ENCODE measurements around the gene TTLL13. TPM values are rescaled to one million over a fixed set of nuclear protein-coding genes. Genes with fewer than 3 reads are reported as not detected.
"Not testable (repeated sequence)": the region's sequence is repeated elsewhere in the genome, so short reads cannot be mapped to it uniquely, and the experiment has no call there.

Gene TTLL13
- total and polyA plus RNA-seq, 10 donors, result 0.03 to 1.8 (median 0.17) TPM; not detected in 3

- intact Hi-C loops (cut with DNase I; ENCODE audit: low total_unique reads), result no loop called here
Measured at GRCh38 chr15:90270502-90271150, 21.3 kb downstream of the TTLL13 start.

GRCh38 chr15:90271459-90272166, 22.3 kb downstream of the TTLL13 start:
- no peaks in the 10 kb centered on the region for H3K27me3 ChIP-seq (replicated peaks in 1 of 7)
- intact Hi-C loops (cut with DNase I; ENCODE audit: low total_unique reads), result no loop called here
- no peak for TF ChIP-seq POLR2AphosphoS5 (IDR thresholded peaks at IDR 0.05)
- no peak for TF ChIP-seq POLR2A (IDR thresholded peaks at IDR 0.05)
- TF ChIP-seq CTCF (IDR thresholded peaks at IDR 0.05 in 8 of 11, conservative IDR thresholded peaks at IDR 0.05 in 3 of 11), result no peak
- peak overlapping the region in 5 of 8 donors; percentile 17 to 61 (median 29) for H3K27ac ChIP-seq
- H3K4me3 ChIP-seq, result no peak overlapping the region
- H3K4me1 ChIP-seq, result peaks cover 38 to 70% (median 53%) of the 10 kb centered on the region in 6 donors
- no peaks in the 10 kb centered on the region for H3K9me3 ChIP-seq
- WGBS, 5 donors, result 61 to 78% (median 69%) methylated on average over 7 of the region's 7 CpGs
- peaks cover 0 to 94% (median 51%) of the 10 kb centered on the region in 6 donors for H3K36me3 ChIP-seq
- DNase-seq, result no peak

More at GRCh38 chr15:90270502-90271150, 21.3 kb downstream of the TTLL13 start:
- Histone ChIP-seq H3K36me3 (peaks cover 0 to 87% (median 48%) of the 10 kb centered on the region in 6 donors), H3K9me3 (no peaks in the 10 kb centered on the region), H3K4me3 (no peak overlapping the region), H3K27ac (peak overlapping the region in 3 of 8 donors; percentile 14 to 61 (median 55)), H3K27me3 (replicated peaks in 1 of 7) (no peaks in the 10 kb centered on the region), H3K4me1 (peaks cover 40 to 76% (median 56%) of the 10 kb centered on the region in 6 donors)
- no peak for DNase-seq
- 92 to 97% (median 93%) methylated on average over 10 of the region's 10 CpGs for WGBS, 5 donors
- TF ChIP-seq POLR2AphosphoS5 (IDR thresholded peaks at IDR 0.05), result no peak
- no peak for TF ChIP-seq POLR2A (IDR thresholded peaks at IDR 0.05)
- no peak for TF ChIP-seq CTCF (IDR thresholded peaks at IDR 0.05 in 8 of 11, conservative IDR thresholded peaks at IDR 0.05 in 3 of 11)

- H3K4me3 ChIP-seq; H3K4me1 ChIP-seq; H3K27ac ChIP-seq; H3K27me3 ChIP-seq (replicated peaks in 1 of 7); H3K9me3 ChIP-seq; intact Hi-C loops (cut with DNase I; ENCODE audit: low total_unique reads); DNase-seq: not testable (repeated sequence)
- WGBS, 5 donors, result 95 to 98% (median 96%) methylated on average over 12 of the region's 12 CpGs
- peaks cover 0 to 28% (median 19%) of the 10 kb centered on the region in 6 donors for H3K36me3 ChIP-seq
Measured at GRCh38 chr15:90278467-90278866, 29.1 kb downstream of the TTLL13 start.

- DNase-seq; H3K4me1 ChIP-seq; intact Hi-C loops (cut with DNase I; ENCODE audit: low total_unique reads); H3K27ac ChIP-seq; H3K9me3 ChIP-seq; H3K4me3 ChIP-seq; H3K27me3 ChIP-seq (replicated peaks in 1 of 7); H3K36me3 ChIP-seq: not testable (repeated sequence)
- WGBS, 5 donors, result 90 to 96% (median 92%) methylated on average over 5 of the region's 5 CpGs
Measured at GRCh38 chr15:90280743-90281142, 31.4 kb downstream of the TTLL13 start.

- H3K27me3 ChIP-seq (replicated peaks in 1 of 7); DNase-seq; H3K27ac ChIP-seq; intact Hi-C loops (cut with DNase I; ENCODE audit: low total_unique reads); H3K4me3 ChIP-seq; H3K4me1 ChIP-seq; H3K36me3 ChIP-seq; H3K9me3 ChIP-seq: not testable (repeated sequence)
- 66 to 83% (median 69%) methylated on average over 5 to 6 of the region's 6 CpGs for WGBS, 5 donors
Measured at GRCh38 chr15:90281637-90282036, 32.3 kb downstream of the TTLL13 start.

Data from spleen (tissue), 11 donors.